Central memory CD8-positive, alpha-beta T cell (primary cell): ENCODE results near the gene EMP2.
"Not testable (repeated sequence)": the region's sequence is repeated elsewhere in the genome, so short reads cannot be mapped to it uniquely, and the experiment has no call there.

Source experiments
- ATAC-seq: fragments of 150-1000 bp; cut with Tn5 transposase; replicated peaks from 2 replicates; pipeline ENCODE4 v1.10.0; 2022; ENCODE audit warnings: mild to moderate bottlenecking, moderate FRiP score, moderate number of reproducible peaks; ENCODE audit not compliant: poor library complexity, severe bottlenecking; ENCODE audit errors: extremely low read depth
- DNase-seq, 2 donors: peaks; one replicate each; pipeline ENCODE4 v3.0.0; 2021; ENCODE audit warnings: low spot score in 2 of 2
- H3K27ac Mint-ChIP-seq: one replicate; pipeline ENCODE4 v1.8.0; 2022; ENCODE audit warnings: low read depth, mild to moderate bottlenecking, moderate library complexity, mixed read lengths
- H3K27me3 Mint-ChIP-seq: one replicate; pipeline ENCODE4 v1.8.0; 2022; ENCODE audit warnings: mixed read lengths
- H3K36me3 Mint-ChIP-seq: one replicate; pipeline ENCODE4 v1.8.0; 2022; ENCODE audit warnings: mild to moderate bottlenecking, moderate library complexity, mixed read lengths; ENCODE audit not compliant: insufficient read depth
- H3K4me1 Mint-ChIP-seq: one replicate; pipeline ENCODE4 v1.8.0; 2022; ENCODE audit warnings: mixed read lengths
- H3K4me3 Mint-ChIP-seq: one replicate; pipeline ENCODE4 v1.8.0; 2022; ENCODE audit warnings: mild to moderate bottlenecking, moderate library complexity, mixed read lengths
- H3K9me3 Mint-ChIP-seq: one replicate; pipeline ENCODE4 v1.8.0; 2022; ENCODE audit warnings: mixed read lengths

Gene EMP2

GRCh38 chr16:10564591-10564990, 15.8 kb downstream of the EMP2 start:
- Mint-ChIP-seq H3K4me3 (no peak overlapping the region), H3K4me1 (no peaks in the 10 kb centered on the region), H3K9me3 (no peaks in the 10 kb centered on the region), H3K36me3 (no peaks in the 10 kb centered on the region), H3K27ac (no peak overlapping the region), H3K27me3 (peaks cover 59% of the 10 kb centered on the region)
- DNase-seq (no peak), ATAC-seq (no peak)

- H3K36me3 Mint-ChIP-seq: no peaks in the 10 kb centered on the region
Observed at GRCh38 chr16:10562361-10562899, 18.0 kb downstream of the EMP2 start.

DNA sequence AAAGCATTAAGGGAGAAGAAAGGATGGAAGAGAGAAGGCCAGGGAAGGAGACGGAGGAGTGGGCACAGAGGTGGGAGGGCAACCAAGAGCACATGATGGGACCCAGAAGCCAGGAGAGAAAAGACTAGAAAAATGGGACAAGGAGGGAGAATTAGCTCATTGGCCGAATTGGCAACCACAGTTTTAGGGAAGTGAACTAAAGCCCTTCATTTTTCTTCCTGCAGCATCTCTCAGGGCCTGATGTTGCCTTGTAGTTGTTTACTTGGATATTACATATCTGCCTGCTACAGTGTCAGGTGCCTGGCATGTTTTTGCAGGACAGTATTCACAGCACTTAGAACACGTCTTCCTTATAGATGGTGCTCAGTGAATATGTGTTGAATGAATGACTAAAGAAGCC, 19.0 kb downstream of the EMP2 start:
- Mint-ChIP-seq H3K36me3 (no peaks in the 10 kb centered on the region), H3K4me3 (no peak overlapping the region), H3K9me3 (no peaks in the 10 kb centered on the region), H3K27ac (no peak overlapping the region), H3K4me1 (no peaks in the 10 kb centered on the region), H3K27me3 (peaks cover 48% of the 10 kb centered on the region)
- no peak for DNase-seq
- no peak for ATAC-seq

More at GRCh38 chr16:10562361-10562899, 18.0 kb downstream of the EMP2 start:
- no peak overlapping the region for H3K27ac Mint-ChIP-seq
- ATAC-seq: no peak
- DNase-seq: no peak
- no peak overlapping the region for H3K4me3 Mint-ChIP-seq
- H3K4me1 Mint-ChIP-seq: no peaks in the 10 kb centered on the region
- H3K27me3 Mint-ChIP-seq: peaks cover 54% of the 10 kb centered on the region
- H3K9me3 Mint-ChIP-seq: no peaks in the 10 kb centered on the region

GRCh38 chr16:10561001-10561400, 19.4 kb downstream of the EMP2 start:
- Mint-ChIP-seq H3K27me3 (peaks cover 52% of the 10 kb centered on the region), H3K27ac (no peak overlapping the region)

GRCh38 chr16:10559792-10560191, 20.6 kb downstream of the EMP2 start:
- H3K4me1 Mint-ChIP-seq, H3K9me3 Mint-ChIP-seq, H3K36me3 Mint-ChIP-seq, DNase-seq, H3K4me3 Mint-ChIP-seq, H3K27ac Mint-ChIP-seq, ATAC-seq: not testable (repeated sequence)
- peaks cover 64% of the 10 kb centered on the region for H3K27me3 Mint-ChIP-seq

More at GRCh38 chr16:10561001-10561400, 19.4 kb downstream of the EMP2 start:
- no peak for DNase-seq
- Mint-ChIP-seq H3K9me3 (no peaks in the 10 kb centered on the region), H3K36me3 (no peaks in the 10 kb centered on the region), H3K4me3 (no peak overlapping the region), H3K4me1 (no peaks in the 10 kb centered on the region)
- no peak for ATAC-seq

DNA sequence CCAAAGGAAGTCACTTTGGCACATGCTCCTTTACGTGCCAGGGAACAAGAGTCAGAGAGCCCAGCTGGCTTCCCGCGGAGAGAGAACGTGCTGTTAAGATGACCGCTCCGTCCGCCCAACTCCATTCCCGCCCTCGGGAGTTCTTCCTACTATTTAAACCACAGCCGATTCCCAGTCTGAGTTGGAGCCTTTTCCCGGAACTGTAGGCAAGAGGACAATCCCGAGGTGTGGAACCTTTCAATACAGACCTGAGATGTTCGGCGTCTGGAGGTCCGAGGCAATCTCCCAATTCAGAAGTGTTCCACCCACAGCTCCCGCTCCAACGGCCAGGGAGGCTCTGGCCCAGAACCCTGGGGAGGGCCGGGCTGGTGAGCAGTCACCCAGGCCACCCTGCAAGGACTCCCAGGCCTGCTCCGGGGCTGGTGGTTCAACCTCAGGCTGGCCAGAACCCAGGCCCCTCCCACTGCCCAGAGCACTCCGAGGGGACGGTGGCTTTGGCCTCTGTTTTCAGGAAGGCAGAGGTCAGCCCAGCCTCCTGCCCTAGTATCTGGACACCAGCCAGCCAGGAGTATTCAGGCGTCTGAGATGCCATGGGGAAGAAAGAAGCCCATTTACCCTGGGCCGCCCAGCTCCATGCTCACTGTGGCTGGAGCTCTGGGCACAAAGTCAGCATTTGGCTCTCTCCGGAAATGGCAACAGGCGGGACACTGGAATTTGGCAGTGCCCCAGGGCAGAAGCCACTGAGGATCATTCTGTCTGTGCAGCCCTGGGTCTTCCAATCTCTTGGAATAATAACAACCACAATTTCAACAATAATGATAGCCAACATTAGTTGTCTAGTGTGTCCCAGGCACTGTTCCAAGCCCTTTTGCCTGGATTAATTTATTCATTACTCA, 21.4 kb downstream of the EMP2 start:
- Mint-ChIP-seq H3K9me3 (no peaks in the 10 kb centered on the region), H3K4me1 (no peaks in the 10 kb centered on the region), H3K4me3 (no peak overlapping the region), H3K36me3 (no peaks in the 10 kb centered on the region), H3K27ac (no peak overlapping the region), H3K27me3 (peaks cover 61% of the 10 kb centered on the region)
- DNase-seq: no peak
- ATAC-seq: no peak

DNA sequence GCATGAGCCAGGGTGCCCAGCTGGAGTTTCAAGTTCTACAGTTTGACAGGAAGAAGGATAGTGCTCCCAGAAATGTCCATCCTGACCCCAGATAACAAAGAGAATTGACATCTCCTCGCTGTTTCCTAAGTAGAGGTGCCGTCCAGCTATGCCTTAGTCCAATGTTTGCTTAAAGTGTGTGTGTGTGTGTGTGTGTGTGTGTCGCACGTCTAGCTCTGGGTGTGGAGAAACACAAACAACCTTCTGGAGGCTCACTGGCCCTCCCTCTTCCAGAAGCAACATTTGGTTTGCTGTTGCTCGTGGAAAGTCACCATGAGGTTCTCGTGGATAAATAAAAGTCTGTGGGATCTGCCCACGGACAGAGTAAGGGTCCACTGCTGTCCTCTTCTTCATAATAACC, 22.1 kb downstream of the EMP2 start:
- no peak overlapping the region for H3K4me3 Mint-ChIP-seq
- no peak for ATAC-seq
- no peaks in the 10 kb centered on the region for H3K9me3 Mint-ChIP-seq
- peaks cover 61% of the 10 kb centered on the region for H3K27me3 Mint-ChIP-seq
- no peak for DNase-seq
- H3K36me3 Mint-ChIP-seq: no peaks in the 10 kb centered on the region
- H3K4me1 Mint-ChIP-seq: peaks cover 5% of the 10 kb centered on the region
- no peak overlapping the region for H3K27ac Mint-ChIP-seq

- no peak overlapping the region for H3K4me3 Mint-ChIP-seq
- H3K27me3 Mint-ChIP-seq: peaks cover 57% of the 10 kb centered on the region
- H3K27ac Mint-ChIP-seq: no peak overlapping the region
- H3K9me3 Mint-ChIP-seq: no peaks in the 10 kb centered on the region
- ATAC-seq: no peak
- H3K4me1 Mint-ChIP-seq: peaks cover 8% of the 10 kb centered on the region
- no peak for DNase-seq
- no peaks in the 10 kb centered on the region for H3K36me3 Mint-ChIP-seq
Observed at GRCh38 chr16:10557750-10558149, 22.6 kb downstream of the EMP2 start.

- no peaks in the 10 kb centered on the region for H3K9me3 Mint-ChIP-seq
Observed at GRCh38 chr16:10556236-10556635, 24.2 kb downstream of the EMP2 start.

DNA sequence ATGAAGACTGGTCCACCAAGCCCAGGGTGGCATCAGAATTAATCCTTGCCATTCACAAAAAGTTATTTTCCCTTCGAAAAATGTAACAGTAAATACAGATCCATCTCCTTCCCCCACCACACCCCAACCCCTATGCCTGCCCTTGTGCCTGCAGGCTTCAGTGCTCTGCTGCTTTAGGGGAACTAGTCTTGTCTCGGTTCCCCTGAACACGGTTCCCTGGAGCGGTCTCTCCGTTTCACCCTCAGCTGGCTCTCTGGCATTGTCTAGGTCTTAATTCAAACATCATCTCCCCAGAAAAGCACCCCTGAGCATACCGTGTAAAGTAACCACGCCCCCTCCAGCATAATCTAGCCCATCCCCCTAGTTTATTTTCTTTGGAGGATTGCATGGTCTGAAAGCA, 25.8 kb downstream of the EMP2 start:
- no peak for ATAC-seq
- no peaks in the 10 kb centered on the region for H3K9me3 Mint-ChIP-seq
- H3K36me3 Mint-ChIP-seq: no peaks in the 10 kb centered on the region
- peaks cover 8% of the 10 kb centered on the region for H3K4me1 Mint-ChIP-seq
- H3K4me3 Mint-ChIP-seq: no peak overlapping the region
- DNase-seq: no peak
- H3K27me3 Mint-ChIP-seq: peaks cover 42% of the 10 kb centered on the region
- no peak overlapping the region for H3K27ac Mint-ChIP-seq

More at GRCh38 chr16:10556236-10556635, 24.2 kb downstream of the EMP2 start:
- Mint-ChIP-seq H3K27ac (no peak overlapping the region), H3K27me3 (peaks cover 54% of the 10 kb centered on the region), H3K36me3 (no peaks in the 10 kb centered on the region), H3K4me1 (peaks cover 8% of the 10 kb centered on the region), H3K4me3 (no peak overlapping the region)
- ATAC-seq: no peak
- DNase-seq: no peak

GRCh38 chr16:10552998-10553491, 27.4 kb downstream of the EMP2 start:
- peak in 1 of 2 donors; percentile 28 for DNase-seq
- peak overlapping the region; percentile 42 for H3K27ac Mint-ChIP-seq
- H3K27me3 Mint-ChIP-seq: peaks cover 42% of the 10 kb centered on the region
- peaks cover 5% of the 10 kb centered on the region for H3K9me3 Mint-ChIP-seq
- H3K4me3 Mint-ChIP-seq: peak overlapping the region; percentile 65
- H3K4me1 Mint-ChIP-seq: peaks cover 8% of the 10 kb centered on the region
- H3K36me3 Mint-ChIP-seq: no peaks in the 10 kb centered on the region
- ATAC-seq: peak; percentile 70

DNA sequence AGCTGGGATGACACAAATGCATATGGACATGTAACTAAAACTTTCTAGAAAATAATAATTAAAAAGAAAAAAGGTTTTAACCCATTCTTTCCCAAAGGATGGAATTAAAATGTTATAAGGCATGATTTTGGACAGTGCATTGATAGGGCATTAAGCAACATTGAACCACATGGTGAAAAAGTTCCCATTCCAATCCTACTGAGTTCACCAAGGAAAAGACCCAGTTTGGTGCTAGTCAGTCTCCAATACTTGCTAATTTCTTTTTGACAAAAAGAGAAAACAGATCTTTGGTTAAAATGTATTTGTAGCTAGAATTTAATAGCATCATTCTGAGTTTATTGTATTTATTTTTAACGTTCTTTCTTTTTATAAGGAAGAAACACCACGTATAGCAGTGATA, 28.1 kb downstream of the EMP2 start:
- Mint-ChIP-seq H3K9me3 (peaks cover 5% of the 10 kb centered on the region), H3K27me3 (peaks cover 44% of the 10 kb centered on the region), H3K4me1 (peaks cover 8% of the 10 kb centered on the region), H3K27ac (no peak overlapping the region), H3K4me3 (no peak overlapping the region), H3K36me3 (no peaks in the 10 kb centered on the region)
- DNase-seq (no peak), ATAC-seq (no peak)

DNA sequence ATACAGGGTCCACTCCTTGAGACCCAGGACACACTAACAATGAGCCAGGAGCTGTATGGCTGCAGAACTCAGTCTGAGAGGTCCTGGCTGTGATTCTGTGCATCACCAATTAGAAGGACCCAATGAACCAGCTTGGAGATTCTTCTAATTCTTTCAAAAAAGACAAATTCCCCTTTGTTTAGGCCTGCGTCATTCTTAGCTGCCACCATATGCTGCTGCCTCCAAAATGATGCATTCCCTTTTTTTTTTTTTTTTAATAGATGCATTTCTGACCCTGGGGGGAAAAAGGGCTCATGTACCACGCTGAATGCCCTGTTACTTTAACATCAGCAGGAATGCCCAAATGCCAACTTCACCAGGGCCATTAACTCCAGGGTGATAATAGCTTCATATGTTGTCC, 28.5 kb downstream of the EMP2 start:
- DNase-seq (no peak), ATAC-seq (no peak)
- Mint-ChIP-seq H3K4me1 (peaks cover 8% of the 10 kb centered on the region), H3K9me3 (peaks cover 5% of the 10 kb centered on the region), H3K27me3 (peaks cover 48% of the 10 kb centered on the region), H3K27ac (no peak overlapping the region), H3K4me3 (no peak overlapping the region), H3K36me3 (no peaks in the 10 kb centered on the region)
